HG03432 (cell line): ENCODE measurements around the gene VDR.
A peak's percentile ranks its signal among the peaks of the same experiment; 100 is the strongest.

ENCODE experiments used
- ATAC-seq: cut with Tn5 transposase; IDR thresholded peaks from one replicate; pipeline ENCODE4 v1.9.1; 2021; ENCODE audit warnings: mild to moderate bottlenecking, moderate library complexity; ENCODE audit not compliant: unreplicated experiment

VDR gene

DNA sequence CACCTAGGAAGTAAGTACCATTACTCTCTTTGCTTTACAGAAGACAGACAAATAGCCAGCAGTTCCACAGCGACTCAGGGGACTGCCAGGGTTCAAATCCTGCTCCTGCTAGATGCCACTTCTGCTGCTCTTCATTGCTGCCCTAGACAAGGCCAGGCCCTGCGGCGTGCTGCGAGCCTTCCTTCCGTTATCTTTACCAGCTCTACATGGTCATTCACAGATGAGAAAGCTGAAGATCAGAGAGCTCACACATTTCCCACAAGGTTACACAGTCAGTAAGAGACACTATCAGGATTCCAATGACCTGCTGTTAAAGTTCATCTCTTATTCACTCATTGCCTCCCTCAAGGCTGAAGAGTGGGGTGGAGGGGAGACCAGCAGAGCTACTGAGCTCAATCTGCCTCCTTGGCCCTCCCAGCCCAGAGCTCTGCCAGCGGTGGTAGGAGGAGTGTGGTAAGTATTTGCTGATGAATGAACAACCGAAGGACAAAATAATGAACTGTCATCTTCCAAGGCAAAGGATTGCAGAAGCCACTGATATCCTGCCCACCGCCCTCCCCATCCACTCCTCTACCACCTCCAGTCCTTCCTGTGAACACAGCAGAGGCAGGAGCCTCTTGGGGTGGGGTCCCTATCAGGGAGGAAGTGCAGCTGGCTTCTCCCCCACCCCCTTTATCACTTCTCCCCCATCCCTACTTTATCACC is 70.4 kb downstream of the VDR start:
- ATAC-seq: no peak

DNA sequence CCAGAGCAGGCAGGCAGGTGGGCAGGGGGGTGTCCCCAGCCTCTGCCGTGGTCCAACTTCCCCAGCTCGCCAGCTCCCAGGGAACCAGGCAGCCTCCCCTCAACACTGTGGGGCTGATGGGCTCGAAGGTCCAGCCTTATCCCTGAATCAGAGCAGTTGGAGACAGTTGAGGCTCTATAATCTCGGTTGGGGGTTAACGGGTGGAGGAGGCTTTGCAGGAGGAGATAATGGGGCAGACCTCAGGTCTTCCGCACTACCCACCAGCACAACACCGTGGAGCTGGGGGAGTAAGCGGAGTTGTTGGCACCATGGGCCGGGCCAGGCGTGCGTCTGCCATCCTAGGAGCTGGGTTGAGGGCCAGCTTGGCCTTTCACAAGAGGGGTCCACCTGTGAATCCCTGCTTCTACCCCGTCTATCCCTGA is 71.2 kb downstream of the VDR start:
- no peak for ATAC-seq

DNA sequence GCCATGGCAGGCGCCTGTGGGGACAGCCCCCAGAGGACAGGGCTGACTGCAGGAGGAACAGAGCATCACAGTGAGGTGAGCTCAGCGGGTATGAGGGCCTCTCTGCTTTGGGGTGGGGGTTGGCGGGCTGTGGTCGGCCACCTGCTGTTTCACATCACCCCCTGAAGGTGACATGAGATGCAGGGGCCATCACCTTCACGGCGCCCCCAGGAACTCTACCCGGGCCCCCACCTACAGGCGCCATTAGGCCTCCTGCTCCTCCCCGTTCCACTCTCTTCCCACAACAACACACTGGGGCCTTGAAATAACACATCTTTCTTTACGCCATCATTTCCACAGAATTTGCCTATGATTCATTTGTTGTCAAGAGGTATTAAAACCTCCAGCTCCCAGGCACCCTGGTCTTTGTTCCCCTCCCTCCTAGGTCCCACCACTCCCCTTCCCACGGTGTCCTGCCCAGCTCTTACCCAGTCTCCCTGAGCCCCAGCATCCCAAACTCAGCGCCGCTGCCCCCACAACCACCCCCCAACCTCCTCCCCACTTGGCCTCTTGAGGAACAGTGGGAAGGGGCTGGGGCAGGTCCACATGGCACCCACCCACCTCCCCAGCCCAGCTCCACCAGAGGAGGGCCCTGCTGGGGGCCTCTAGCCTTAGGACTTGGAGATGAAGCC is 72.4 kb downstream of the VDR start:
- ATAC-seq: no peak

DNA sequence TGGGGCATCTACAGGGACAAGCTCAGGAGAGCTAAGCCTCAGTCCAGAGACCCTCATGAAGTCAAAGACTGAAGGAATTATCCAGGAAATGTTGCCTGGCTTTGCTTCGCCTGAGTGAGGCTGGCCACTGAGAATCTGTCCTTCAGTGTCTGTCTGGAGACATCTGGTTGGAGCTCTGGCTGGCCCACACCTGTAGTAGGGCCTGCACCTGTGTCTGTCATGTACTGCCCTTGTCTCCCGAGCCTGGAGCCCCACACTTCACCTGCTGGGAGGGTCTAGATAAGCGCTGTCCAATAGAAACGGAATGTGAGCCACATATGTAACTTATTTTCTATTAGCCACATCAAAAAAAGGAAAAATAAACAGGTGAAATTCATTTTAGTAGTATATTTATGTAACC is 75.2 kb downstream of the VDR start:
- ATAC-seq: no peak

DNA sequence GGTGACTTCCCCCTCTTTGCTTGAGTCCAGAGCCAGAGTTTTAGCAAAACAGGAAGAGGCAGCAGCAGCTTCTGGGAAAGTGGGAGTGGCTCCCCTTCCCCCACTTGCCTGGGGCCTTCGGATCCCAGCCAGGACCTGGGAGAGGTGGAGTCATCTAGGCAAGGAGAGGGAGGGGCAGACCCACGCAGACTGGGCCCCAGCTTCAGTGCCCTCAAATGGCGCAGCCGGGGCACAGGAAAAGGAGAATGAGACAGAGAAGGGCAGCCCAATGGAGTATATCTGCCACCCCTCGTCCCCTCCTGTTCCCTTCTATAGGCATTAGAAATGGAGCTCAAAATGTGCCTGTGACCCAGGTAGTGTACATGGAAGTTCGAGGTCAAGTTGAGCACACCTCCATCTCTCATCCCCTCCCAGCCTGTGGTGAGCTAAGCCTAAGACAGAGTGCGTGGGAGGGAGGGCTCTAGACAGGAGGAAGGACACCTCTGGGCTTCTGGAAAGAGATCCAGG is 75.8 kb downstream of the VDR start:
- ATAC-seq: no peak

DNA sequence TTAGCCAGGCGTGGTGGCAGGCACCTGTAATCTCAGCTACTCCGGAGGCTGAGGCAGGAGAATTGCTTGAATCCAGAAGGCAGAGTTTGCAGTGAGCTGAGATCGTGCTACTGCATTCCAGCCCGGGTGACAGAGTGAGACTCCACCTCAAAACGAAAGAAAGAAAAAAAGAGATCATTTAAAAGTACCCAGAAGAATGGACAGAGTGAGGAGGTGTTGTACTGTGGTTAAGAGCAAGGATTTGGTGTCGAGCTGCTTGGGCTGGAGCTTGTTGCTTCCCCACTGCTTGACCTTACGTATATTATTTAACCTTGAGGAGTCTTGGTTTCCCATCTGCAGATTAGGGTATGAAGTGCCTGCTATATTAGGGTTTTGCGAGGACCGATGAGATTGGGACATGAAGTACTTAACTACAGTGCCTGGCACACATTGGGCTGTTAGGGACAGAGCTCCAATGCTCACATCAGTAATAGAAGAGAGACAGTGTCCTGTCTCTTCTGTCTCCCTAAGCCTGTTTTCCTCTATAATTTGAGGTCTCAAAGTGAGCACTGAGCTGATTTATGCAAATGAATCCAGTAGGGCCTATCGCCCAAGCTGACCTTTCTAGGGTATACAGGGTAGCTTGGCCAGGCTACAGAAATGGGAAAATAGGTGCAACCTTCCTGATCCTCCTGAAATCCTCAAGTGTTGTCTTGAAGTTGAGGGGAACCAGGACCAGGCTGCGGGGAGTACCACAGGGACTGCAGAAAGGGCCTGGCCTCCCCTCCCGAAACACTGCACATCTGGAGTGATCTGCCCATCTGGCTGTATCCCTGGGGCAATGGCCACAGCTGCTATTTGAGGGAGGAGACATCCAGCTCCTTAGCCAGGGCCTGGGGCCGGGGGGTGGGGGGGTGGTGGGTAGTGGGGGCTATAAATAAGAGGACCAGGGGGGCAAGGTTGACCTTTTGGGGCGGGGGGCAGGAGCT is 76.5 kb downstream of the VDR start:
- ATAC-seq: no peak

DNA sequence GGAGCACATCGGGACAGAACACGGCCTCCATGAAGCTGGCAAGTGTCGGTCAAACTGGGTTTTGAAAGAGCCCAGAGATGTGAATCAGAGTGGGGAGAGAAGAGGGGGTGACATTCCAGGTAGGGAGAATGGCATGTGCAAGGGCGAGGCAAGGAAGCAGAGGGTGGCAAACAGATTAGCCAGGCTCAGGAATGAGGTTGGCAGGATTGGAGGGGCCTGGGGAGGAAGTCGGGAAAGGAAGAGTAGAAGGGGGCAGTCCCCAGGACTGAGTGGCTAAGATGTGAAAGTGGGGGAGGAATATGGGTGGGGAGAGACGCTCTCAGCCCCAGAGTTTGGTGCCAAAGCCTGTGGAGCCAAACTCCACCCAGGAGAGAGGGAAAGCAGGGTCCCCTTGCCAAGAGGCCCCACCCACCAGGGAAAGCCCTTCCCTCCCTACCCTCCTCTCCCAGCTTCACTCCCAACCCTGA is 79.6 kb downstream of the VDR start:
- no peak for ATAC-seq

DNA sequence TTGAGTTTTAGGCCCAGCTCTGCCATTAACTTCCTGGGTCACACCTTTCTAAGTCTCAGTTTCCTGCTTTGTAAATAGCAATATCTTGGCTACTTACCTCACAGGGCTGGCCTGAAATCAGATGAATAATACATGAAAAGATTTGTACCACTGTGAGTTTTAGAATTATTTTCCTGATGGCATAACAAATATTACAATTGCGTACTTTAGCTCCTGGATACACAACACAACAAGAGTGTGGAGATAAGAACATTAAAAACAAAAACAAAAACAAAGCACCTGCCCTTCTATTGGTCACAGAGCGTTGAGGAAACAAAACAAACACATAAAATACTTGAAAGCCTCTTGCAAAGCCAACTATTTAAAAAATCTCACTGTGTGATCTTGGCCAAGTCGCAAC is 80.2 kb downstream of the VDR start:
- no peak for ATAC-seq

DNA sequence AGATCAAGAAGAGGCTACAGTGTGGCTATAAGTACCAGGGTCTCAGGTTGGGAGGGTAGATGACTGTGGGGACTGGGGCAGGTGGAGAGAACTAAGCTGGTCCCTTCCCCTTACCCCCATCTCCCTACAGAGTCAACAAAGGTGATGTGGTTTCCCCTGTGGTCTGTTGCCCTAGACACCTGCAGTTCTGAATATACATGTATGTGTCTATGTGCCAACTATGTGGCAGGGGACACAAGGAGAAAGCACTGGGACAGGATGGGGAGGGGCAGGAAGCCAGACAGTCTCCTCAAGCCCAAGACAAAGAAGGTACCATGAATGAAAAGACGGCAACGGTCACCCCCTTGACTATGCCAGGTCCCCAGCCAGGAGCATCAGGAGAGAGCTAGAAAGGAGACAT is 80.6 kb downstream of the VDR start:
- ATAC-seq: no peak

DNA sequence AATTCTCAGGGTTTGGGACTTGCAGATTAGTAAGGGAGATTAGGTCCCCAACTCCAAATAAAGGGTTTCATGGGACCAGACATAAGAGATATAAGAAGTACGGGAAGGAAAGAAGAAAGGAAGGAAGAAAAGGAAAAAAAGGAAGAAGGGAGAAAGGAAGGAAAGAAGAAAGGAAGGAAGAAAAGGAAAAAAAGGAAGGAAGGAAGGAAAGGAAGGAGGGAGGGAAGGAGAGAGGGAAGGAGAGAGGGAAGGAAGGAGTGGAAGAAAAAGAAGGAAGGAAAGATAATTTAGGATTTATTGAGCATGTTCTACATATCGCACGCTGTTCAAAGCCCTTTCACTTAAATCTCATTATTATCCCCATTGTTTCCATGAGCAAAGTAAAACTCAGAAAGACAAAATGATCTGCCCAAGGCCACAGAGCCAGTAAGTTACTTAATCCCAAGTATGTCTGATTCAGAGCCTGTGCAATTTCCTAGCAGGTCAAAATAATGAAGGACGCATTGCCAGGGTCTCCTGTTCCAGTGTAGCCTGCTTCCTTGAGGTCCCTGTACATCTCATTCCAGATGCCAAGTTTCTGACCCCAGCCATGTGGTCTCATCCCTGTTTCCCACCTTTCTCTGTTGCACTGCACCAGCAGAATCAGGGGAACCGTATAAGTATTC is 81.2 kb downstream of the VDR start:
- ATAC-seq: no peak

DNA sequence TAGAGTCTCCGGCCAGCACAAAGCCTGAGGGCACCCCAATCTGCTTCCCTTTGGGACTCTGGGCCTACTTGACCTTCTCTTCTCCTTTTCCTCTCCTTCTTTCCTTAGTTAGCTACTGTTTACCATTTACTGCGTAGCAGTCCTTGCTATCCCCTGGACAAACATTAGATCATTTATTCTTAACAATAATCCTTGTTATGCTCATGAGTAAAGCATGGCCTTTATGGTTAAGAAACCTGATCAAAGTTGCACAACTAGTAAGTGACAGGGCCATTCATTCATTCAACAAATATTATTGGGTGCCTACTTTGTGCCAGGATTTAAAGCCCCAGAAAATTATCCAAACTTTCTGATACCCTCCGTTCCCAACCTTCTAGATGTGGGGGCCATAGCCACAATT is 81.9 kb downstream of the VDR start:
- ATAC-seq: no peak

DNA sequence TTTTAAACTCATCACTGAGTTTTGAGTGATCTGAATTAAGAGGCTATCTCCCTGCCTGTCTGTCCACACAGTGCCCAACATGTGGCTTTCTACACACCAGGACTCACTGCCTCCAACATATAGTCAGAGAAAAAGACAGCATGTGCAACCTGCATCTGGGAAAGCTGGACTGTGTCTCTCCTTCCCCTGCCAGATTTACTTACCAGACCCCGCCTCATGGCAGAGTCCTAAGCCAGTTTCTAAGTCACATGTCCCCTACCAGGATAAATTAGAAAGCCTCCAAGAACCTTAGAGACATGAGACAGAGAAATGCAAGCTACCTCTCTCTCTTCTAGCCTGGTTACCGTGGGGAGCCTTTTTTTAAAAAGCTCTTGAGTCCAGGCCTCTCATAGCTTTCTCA is 82.4 kb downstream of the VDR start:
- no peak for ATAC-seq

DNA sequence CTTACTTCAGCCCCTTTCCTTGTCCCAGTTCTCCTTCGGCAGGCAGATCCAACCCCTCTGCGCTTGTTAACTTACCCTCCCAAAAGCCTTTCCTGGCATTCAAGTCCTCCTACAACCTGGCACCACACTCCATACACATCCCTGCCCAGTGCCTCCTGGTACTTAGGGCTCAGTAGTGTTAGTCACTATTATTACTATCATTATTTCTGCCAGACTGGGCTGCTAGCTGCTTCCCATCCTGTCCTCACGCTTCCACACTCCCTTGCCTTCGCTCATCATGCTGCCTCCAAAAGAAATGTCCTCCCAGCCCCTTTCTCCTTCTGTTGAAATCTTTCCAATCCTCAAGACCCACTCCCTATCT is 83.5 kb downstream of the VDR start:
- no peak for ATAC-seq

DNA sequence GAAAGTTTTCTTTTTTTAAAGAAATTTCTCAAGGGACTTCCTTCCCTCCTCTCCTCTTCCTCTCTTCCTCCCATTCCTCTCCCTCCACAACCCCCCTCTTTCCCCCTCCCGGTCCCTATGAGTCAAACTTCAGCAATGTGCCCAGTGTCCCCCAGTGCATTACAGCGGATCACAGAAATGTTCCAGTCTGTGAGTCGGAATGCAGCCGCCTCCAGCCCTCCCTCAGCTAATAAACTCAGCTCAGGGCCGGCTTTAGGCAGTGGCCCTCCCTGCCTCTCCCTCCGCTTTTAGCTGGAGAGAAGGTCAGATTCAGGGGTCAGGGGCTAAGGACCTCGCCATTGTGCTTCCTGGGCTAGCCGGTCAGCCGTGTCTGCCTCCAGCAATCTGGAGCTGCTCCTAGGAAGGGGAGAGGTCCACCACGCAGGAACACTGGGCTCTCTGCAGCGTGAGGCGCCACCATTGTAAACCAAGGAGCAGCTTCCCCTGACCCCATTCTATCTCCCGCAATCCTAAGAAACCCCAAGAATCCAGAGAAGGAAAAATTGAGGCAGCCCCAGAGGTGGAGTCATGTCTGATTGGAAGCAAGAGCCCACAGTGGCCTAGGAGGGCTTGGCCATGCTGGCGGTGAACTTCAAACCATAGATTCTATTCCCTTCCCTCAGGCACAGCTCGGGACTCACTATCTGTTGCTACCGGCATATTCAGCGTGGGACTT is 84.0 kb downstream of the VDR start:
- no peak for ATAC-seq

DNA sequence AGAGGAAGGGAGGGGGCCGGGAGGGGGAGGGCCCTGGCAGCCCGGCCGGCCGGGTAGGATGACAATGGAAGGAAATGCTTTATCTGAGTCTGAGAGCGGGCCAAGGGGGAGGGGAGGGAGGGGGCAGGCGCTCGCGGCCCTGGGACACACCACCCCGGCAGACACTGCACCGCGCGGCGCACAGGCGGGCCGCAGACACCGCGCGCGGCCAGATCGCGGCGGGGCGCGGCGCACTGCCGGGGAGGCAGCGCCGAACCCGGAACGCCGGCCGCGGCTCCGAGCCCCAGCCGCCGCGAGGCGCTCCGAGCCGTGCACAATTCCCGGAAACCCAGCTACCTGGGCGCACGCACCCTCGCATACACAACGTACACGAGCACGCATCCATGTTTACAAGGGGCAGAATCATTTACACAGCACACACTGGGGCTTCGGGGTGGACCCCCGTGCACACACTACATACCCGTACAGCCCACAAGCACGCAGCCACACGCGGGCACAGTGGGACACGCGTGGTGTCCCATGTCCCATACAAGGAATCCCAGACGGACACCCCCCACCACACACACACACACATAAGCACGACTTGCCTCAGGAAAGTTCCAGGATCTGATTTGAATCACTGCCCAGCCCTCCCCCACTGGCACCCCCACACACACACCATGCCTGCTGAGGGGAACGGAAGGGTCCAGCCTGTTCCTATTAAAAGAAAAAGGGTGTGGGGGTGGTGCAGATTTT is 84.7 kb downstream of the VDR start, which contains the start of gene HDAC7:
HDAC7 (minus strand) TSS at position 8 of the 735 bp plus-strand sequence. CDS start 118 bp downstream, outside the sequence.
- ATAC-seq: peak; percentile 43

DNA sequence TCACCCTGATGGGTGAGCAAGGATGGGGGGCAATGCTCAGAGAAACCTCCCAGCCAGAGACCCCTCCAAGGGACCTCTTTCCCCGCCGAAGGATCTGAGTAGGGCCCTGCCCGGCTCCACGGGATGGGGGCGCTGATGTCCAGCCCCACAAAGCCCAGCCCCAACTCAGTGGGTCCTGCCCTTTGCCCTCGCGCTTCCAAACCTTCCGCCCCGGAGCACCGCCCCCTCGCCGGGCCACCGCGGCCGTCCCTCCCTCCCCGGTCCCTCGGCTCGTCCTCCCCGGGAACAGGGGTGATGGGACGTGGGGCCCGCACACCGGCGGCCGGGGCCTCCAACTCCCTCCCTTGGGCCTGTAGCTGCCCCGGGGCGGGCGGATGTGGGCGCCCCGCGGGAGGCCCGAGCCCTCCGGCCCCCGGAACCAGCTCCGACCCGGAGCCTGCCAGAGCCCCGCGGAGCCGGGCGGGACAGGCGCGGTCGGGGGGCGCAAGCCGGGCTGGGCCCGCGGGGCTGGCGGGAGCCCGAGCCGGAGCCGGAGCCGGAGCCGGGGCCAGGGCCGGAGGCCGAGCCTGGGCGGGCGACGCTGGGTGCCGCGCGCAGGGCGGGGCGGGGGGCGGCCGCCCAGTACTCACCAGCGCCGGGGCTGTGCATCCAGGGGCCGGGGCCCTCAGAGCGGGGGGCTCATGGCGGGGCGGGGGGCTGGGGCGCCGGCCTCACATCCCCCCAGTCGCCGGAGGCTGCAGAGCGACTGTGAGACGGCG is 85.5 kb downstream of the VDR start:
- ATAC-seq: peak; percentile 42

DNA sequence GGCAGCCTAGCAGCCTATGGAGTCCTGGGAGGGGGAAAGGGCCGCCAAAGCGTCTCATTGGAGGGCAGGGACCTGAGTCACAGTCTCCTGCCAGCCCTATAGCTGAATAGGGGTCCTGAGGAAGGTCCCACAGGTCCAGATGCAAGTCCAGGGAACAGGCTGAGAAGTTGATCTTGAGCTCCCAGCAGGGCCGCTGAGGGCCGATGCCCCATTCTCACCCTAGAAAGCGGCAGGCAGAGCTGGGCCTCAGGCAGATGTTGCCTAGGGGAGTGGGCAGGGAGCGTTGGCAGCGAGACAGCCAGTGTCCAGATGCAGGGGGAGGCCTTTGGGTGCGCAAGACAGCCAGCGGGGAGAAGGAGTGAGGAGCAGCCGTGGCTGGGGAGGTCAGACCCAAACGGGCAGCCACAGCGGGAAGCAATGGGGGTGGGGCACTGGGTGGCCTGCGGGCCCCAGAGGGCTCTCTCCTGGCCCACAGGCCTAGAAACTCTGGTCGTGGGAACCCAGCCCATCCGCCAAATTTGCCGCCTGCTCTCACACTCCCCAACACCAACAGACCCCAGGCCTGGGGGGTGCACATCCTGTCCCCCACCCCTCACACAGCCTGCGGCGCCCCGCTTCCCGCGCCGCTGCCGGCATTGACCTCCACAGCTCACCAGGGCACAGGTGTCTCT is 86.2 kb downstream of the VDR start:
- peak; percentile 1 for ATAC-seq

DNA sequence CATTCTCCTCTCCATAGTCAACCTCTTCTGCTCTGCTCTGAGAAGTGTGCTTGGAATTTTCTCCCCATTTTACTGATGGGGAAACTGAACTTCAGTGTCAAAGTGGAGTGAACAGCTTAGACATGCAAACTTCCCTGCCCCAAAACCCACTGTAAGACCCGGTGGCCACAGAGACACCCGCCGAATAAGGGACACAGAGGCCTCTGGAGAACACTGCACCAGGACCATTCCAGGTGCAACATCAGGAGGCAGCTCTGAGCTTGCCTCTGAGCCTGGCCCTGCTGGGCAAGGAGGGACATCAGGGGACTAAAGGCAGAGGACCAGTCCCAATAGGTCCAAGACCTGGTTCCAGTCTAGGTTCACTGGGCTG is 86.8 kb downstream of the VDR start:
- no peak for ATAC-seq
